Skeletal muscle satellite cell (primary cell): ENCODE data around the gene ZNF750.

Source experiments
- H3K27me3 ChIP-seq: 2 replicates; pipeline ENCODE4 v1.7.0; 2013; ENCODE audit warnings: low read length; ENCODE audit not compliant: control insufficient read depth, insufficient read depth
- H3K36me3 ChIP-seq: 2 replicates; pipeline ENCODE4 v1.7.0; 2013; ENCODE audit warnings: mild to moderate bottlenecking, control low read depth, low read length; ENCODE audit not compliant: insufficient read depth
- H3K4me1 ChIP-seq: 2 replicates; pipeline ENCODE4 v1.7.0; 2013; ENCODE audit warnings: low read length; ENCODE audit not compliant: control insufficient read depth, insufficient read depth
- H3K4me2 ChIP-seq: 2 replicates; pipeline ENCODE4 v1.7.0; 2013; ENCODE audit warnings: mild to moderate bottlenecking, low read length
- H3K4me3 ChIP-seq: 2 replicates; pipeline ENCODE4 v1.7.0; 2013; ENCODE audit warnings: low read length
- H3K9ac ChIP-seq: 2 replicates; pipeline ENCODE4 v1.7.0; 2013; ENCODE audit warnings: mild to moderate bottlenecking, low read depth, low read length, moderate library complexity
- H3K9me3 ChIP-seq: replicated peaks from 2 replicates; pipeline ENCODE4 v1.7.0; 2013; ENCODE audit warnings: mild to moderate bottlenecking, control low read depth, low read length

Gene ZNF750

DNA sequence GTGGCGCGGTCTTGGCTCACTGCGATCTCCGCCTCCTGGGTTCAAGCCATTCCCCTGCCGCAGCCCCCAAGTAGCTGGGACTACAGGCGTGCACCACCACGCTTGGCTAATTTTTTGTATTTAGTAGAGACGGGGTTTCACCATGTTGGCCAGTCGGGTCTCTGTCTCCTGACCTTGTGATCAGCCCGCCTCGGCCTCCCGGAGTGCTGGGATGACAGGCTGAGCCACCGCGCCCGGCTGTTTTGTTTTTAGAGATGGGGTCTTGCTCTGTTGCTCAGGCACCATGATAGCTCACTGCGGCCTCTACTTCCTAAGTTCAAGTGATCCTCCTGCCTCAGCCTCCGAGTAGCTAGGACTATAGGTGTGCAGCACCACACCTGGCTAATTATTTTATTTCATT, 27.2 kb downstream of the ZNF750 start:
- no peaks in the 10 kb centered on the region for H3K9me3 ChIP-seq
- H3K9ac ChIP-seq, result no peak overlapping the region
- H3K36me3 ChIP-seq, result peaks cover 27% of the 10 kb centered on the region
- no peaks in the 10 kb centered on the region for H3K27me3 ChIP-seq
- no peaks in the 10 kb centered on the region for H3K4me1 ChIP-seq
- H3K4me3 ChIP-seq, result no peak overlapping the region
- H3K4me2 ChIP-seq, result no peak overlapping the region

DNA sequence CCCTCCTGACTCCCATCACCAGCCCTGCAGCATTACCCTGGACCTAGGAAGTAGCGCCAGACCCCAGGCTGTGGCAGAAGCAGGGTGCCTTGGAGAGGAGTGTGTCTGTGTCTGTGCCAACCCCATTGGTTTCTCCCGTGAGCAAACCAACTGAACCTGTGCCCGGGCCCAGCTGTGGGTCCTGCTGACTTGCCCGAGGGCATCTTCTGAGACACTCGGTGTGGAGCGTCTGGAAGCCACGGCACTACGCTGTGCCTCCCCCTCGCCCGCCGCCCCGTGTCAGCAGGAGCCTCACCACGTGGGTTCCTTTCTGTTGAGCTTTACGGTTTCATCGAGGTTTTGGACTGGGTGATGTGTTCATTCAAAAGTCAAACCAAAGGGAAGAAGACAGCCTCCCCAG, 27.8 kb downstream of the ZNF750 start:
- no peak overlapping the region for H3K9ac ChIP-seq
- no peak overlapping the region for H3K4me3 ChIP-seq
- no peaks in the 10 kb centered on the region for H3K27me3 ChIP-seq
- no peaks in the 10 kb centered on the region for H3K4me1 ChIP-seq
- no peaks in the 10 kb centered on the region for H3K9me3 ChIP-seq
- H3K4me2 ChIP-seq, result no peak overlapping the region
- peaks cover 27% of the 10 kb centered on the region for H3K36me3 ChIP-seq

DNA sequence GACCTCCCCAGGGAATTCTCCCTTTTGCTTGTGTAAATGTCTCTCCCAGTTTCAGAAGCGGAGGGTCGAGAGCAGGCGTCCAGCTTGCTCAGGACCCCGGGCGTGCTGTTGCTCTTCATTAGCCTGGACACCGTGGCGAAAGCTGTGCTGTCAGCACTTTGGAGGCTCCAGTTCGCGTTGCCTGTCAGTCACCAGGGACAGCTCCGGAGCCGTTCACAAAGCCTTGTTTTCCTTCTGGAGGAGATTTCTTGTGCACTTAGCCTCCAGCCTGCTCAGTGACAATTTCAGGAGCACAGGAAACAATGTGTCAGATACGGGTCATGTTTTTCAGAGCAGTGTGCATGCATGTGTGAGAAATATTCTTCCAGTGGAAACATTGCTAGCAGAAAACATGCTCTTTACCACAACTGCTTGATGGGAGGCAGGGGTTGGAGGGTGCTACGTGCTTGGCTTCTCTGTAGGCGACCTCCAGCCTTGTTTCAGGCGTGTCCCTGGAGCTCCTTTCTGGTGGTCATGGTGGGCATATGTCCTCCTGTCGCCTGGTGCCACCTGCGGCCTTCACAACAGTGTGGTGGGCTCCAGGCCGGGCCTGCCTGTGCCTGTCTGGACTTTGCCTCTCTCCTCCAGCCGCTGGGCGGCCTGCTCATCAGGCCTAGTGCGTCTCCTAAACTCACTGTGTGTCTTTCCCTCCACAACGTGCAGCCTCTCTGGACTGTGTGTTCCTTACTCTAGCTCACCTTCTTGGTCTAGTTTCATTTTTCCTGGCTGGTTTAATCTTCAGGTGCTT, 29.0 kb downstream of the ZNF750 start:
- H3K4me1 ChIP-seq, result no peaks in the 10 kb centered on the region
- H3K4me2 ChIP-seq, result no peak overlapping the region
- no peaks in the 10 kb centered on the region for H3K9me3 ChIP-seq
- no peaks in the 10 kb centered on the region for H3K27me3 ChIP-seq
- H3K4me3 ChIP-seq, result no peak overlapping the region
- no peak overlapping the region for H3K9ac ChIP-seq
- peaks cover 21% of the 10 kb centered on the region for H3K36me3 ChIP-seq

DNA sequence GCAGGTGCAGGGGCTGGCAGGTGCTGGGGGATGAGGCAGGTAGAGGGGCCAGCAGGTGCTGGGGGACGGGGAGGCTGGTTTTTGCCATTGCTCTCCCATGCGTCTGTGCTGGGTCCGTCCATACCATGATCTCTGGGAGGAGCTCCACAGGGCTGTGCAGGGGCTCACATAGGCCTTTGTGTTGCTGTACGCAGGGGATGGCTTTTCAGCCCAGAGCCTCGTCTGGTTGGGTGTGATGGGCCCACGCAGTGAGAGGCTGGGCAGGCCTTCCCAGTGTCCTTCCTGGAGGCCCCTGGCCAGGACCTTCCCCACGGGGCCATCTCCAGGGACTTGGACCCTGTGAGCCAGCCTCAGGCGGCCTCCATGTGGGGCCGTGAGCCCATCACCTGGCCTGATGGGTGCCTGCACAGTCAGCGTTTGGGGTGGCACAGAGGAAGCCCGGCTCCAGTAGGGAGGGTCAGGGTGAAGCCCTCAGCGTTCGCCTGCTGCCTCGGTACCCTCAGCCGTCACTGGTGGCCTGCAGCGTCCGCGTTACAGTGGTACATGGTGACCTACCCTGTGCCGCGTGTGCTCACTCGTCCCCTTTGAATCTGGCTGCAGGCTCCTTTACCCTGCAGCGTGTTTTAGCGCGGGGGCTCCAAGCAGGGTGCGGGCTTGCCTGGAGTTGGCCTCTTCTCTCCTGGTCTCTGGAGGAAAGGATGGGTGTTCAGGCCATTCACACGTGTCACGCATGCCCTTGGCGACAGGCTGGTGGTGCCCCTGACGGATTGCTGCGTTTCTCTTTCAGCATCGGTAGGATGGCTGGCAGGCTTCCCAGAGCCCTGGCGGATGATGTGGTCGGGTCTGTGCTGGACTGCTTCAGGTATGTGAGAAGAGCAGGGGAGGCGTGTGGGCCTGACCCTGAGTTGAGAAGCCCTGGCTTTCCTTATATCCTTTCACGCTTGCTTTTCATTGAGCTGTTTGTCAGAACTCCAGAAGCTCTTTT, 30.6 kb downstream of the ZNF750 start:
- Histone ChIP-seq H3K36me3 (peaks cover 12% of the 10 kb centered on the region), H3K4me3 (no peak overlapping the region), H3K4me1 (peaks cover 9% of the 10 kb centered on the region), H3K4me2 (no peak overlapping the region), H3K9me3 (no peaks in the 10 kb centered on the region), H3K27me3 (no peaks in the 10 kb centered on the region), H3K9ac (no peak overlapping the region)

DNA sequence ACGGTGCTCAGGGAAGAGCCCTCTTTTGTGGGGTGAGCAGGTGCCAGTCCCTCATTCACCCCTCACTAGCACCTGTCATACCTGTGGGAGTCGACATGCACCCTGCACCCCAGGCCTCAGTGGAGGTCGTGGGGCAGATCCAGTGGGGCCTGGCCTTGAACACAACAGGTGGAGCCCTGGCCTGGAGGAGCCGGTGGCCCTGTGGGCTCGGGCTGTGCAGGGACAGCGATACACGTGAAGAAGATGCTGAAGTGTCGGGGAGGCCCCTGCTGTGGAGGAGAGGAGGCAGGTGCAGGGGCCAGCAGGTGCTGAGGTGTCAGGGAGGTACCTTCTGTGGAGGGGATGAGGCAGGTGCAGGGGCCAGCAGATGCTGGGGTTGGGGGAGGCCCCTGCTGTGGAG, 31.8 kb downstream of the ZNF750 start:
- Histone ChIP-seq H3K9me3 (no peaks in the 10 kb centered on the region), H3K9ac (no peak overlapping the region), H3K4me2 (no peak overlapping the region), H3K36me3 (peaks cover 12% of the 10 kb centered on the region), H3K4me3 (no peak overlapping the region), H3K4me1 (peaks cover 9% of the 10 kb centered on the region), H3K27me3 (no peaks in the 10 kb centered on the region)

DNA sequence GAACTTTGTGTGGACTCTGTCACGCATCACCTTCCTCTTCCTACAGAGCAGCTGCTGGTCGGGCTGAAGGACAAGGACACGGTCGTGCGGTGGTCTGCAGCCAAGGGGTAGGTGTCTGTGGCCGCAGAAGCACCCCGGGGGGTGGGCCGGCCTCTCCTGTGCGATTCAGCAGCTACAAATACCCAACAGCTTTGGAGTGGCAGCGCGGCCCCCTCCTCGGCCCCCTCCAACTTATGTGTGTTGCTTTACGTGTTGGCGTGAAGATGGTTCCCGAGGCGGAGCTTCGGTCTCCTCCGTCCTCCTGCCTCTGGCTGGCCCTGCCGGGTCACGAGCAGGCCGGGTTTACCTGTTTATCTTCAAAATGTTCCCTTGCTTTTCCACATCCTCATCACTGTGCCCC, 32.3 kb downstream of the ZNF750 start:
- Histone ChIP-seq H3K36me3 (peaks cover 12% of the 10 kb centered on the region), H3K9me3 (no peaks in the 10 kb centered on the region), H3K27me3 (no peaks in the 10 kb centered on the region), H3K4me3 (no peak overlapping the region), H3K4me1 (peaks cover 9% of the 10 kb centered on the region), H3K4me2 (no peak overlapping the region), H3K9ac (no peak overlapping the region)

DNA sequence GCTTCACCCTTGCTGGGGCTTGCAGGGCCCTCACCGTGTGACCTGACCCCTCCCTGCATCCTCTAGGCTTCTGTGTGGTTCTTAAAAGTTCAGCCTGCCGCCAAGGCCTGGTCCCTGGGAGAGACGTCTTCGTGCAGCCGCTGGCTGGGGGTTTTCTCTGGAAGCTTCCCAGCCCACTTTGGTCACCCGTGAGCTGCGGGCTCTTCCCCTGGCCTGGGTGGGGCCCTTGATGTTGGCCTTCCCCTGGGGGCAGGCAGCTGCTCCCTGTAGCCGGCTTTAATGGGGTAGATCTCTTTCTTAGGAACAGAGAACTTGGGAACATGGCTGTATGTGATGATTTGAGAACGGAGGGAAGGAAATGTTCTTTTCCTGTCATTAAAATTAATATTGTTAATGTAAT, 32.7 kb downstream of the ZNF750 start:
- Histone ChIP-seq H3K4me2 (no peak overlapping the region), H3K4me1 (peaks cover 11% of the 10 kb centered on the region), H3K9me3 (no peaks in the 10 kb centered on the region), H3K9ac (no peak overlapping the region), H3K36me3 (peaks cover 12% of the 10 kb centered on the region), H3K4me3 (no peak overlapping the region), H3K27me3 (no peaks in the 10 kb centered on the region)

DNA sequence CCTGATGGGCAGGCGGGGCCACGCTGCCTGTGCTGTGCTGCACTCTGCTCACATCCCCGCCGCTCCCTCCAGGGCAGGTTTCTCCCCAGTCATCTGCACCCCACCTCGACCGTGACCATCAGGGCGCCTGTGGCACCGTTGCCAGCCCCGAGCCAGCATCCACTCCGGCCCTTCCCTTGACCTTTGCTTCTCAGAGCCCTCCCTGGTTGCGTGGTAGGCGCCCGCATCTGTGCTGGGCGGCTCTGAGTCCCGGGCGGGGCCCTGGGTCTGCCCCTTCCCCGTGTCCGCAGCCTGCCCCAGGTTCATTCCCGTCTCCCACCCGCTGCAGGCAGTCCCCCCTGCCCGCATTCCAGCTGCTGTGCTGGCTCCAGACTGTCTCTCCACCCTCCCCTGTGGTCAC, 33.2 kb downstream of the ZNF750 start:
- Histone ChIP-seq H3K27me3 (no peaks in the 10 kb centered on the region), H3K4me1 (peaks cover 11% of the 10 kb centered on the region), H3K4me3 (no peak overlapping the region), H3K4me2 (no peak overlapping the region), H3K9me3 (no peaks in the 10 kb centered on the region), H3K9ac (no peak overlapping the region), H3K36me3 (peaks cover 10% of the 10 kb centered on the region)

DNA sequence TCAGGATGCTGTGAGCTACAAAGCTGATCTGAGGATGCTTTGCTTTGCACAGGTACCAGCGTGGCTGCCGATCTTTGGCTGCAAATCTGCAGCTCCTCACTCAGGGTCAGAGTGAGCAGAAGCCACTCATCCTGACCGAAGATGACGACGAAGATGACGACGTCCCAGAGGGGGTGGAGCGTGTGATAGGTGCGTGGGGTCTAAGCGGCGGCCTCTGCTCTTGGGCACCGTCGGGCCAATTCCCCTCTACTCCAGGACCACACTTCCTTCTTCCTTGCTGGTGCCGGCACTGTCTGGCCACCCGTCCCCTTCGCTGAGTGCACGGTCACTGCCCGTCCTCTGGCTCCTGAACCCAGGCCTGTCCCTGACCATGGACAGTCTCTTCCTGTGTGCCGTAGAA, 34.0 kb downstream of the ZNF750 start:
- Histone ChIP-seq H3K27me3 (no peaks in the 10 kb centered on the region), H3K36me3 (peaks cover 11% of the 10 kb centered on the region), H3K4me1 (peaks cover 11% of the 10 kb centered on the region), H3K9ac (no peak overlapping the region), H3K9me3 (no peaks in the 10 kb centered on the region), H3K4me3 (no peak overlapping the region), H3K4me2 (no peak overlapping the region)

DNA sequence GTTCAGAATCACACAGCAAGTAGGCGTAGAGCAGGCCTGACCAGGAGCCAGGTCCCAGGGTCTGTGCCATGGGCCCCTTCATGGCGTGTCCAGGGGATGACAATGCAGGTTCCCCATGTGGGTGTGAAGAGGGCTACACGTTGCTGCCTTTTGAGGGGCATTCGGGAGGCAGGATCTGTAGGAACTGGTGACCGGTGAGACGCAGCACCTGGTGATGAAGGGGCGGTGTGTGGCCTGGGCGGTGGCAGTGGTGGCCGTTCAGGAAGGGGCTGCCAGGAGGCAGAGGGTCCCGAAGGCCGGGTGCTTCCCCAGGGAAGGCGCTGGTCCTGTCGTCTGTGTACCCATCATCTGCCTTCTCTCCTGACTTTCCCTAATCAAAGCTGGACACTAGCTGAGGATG, 34.6 kb downstream of the ZNF750 start:
- no peaks in the 10 kb centered on the region for H3K9me3 ChIP-seq
- H3K36me3 ChIP-seq, result peaks cover 16% of the 10 kb centered on the region
- H3K4me2 ChIP-seq, result no peak overlapping the region
- H3K27me3 ChIP-seq, result no peaks in the 10 kb centered on the region
- peaks cover 11% of the 10 kb centered on the region for H3K4me1 ChIP-seq
- H3K4me3 ChIP-seq, result no peak overlapping the region
- no peak overlapping the region for H3K9ac ChIP-seq

DNA sequence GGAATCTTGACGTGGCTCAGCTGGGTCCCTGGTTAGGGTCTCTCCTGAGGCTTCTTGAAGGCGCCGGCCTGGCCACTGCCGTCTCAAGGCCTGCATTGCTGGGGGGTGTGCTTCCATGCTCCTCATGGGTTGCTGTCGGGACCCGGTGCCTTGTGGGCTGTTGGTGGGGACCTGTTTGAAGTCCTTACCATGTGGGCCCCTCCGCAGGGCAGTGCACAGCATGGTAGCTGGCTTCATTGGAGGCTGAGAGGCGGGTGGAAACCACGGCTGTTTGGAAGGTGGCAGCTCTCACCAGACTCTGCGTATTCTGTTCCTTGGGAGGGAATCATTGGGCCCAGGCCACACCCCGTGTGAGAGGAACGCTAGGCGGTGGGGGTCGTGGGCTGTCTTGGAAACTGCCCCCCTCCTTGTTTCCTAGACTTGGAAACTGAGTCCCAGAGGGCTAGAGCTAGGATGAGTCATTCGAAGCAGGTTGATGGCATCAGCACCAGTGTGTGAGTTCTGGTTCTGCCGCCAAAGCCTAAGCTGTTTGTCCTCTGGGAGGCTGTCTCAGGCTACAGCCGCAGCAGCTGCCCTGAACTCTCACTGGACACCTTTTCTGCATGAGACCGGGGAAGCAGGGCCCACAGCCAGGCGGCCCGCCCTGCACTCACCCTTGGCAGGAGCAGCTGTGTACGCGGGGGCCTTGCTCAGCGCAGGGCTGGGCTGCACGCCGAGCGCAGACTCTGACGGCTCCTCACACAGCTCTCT, 35.2 kb downstream of the ZNF750 start:
- H3K4me1 ChIP-seq, result peaks cover 11% of the 10 kb centered on the region
- H3K4me3 ChIP-seq, result no peak overlapping the region
- no peak overlapping the region for H3K9ac ChIP-seq
- H3K36me3 ChIP-seq, result peaks cover 16% of the 10 kb centered on the region
- no peaks in the 10 kb centered on the region for H3K27me3 ChIP-seq
- H3K9me3 ChIP-seq, result no peaks in the 10 kb centered on the region
- no peak overlapping the region for H3K4me2 ChIP-seq
